BLaER1 treated with 17β-estradiol and CSF1 and Interleukin-3, amounts not matched to agents 10 nM and 100 nM (cell line): Measurements from ENCODE around the gene ADAM10.

Experiments
- H3K27ac ChIP-seq, 11 experiments: shearing (Covaris generic); formaldehyde crosslinking; 2 replicates each; pipeline ENCODE4 v1.8.1; 2022
- H3K27me3 ChIP-seq, 11 experiments: shearing (Covaris generic); formaldehyde crosslinking; 2 replicates each; pipeline ENCODE4 v1.8.1; 2022
- H3K36me3 ChIP-seq, 11 experiments: shearing (Covaris generic); formaldehyde crosslinking; 2 replicates each; pipeline ENCODE4 v1.8.1; 2022
- H3K4me1 ChIP-seq, 10 experiments: shearing (Covaris generic); formaldehyde crosslinking; 2 replicates each; pipeline ENCODE4 v1.8.1; 2022
- H3K4me2 ChIP-seq, 11 experiments: shearing (Covaris generic); formaldehyde crosslinking; 2 replicates each; pipeline ENCODE4 v1.8.1; 2022
- H3K4me3 ChIP-seq, 10 experiments: shearing (Covaris generic); formaldehyde crosslinking; 2 replicates each; pipeline ENCODE4 v1.8.1; 2022
- H3K9ac ChIP-seq, 11 experiments: shearing (Covaris generic); formaldehyde crosslinking; 2 replicates each; pipeline ENCODE4 v1.8.1; 2022
- H3K9me3 ChIP-seq, 11 experiments: shearing (Covaris generic); formaldehyde crosslinking; replicated peaks in 1 of 11; 2 replicates each; pipeline ENCODE4 v1.8.1; 2022
- H4K20me1 ChIP-seq, 11 experiments: shearing (Covaris generic); formaldehyde crosslinking; 2 replicates each; pipeline ENCODE4 v1.8.1; 2022
- Cebpa-rat ChIP-seq, 11 experiments: shearing (Covaris generic); IDR thresholded peaks; 2 replicates each; pipeline ENCODE4 v1.8.1; 2022

Gene ADAM10

DNA sequence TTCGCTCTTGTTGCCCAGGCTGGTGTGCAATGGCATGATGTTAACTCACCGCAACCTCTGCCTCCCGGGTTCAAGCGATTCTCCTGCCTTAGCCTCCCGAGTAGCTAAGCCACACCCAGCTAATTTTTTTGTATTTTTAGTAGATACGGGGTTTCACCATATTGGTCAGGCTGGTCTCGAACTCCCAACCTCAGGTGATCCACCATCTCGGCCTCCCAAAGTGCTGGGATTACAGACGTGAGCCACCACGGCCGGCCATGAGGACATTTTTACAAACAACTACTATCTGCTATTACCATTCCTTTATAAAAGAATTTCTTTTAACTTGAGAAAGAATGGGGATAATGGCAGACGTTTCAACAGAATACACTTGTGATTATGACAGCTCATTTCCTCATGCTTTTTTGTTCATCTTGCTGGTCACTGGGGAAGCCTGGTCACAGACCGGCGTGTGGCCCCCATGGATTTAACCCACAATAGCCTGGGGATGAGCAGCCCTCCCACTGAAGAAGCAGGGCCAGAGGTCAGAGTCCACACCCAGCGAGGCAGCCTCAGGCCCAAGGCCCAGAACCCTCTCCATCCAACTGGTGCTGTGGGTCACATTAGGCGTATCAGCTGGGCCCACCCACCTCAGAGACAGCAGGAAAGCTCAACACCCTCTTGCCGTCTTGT, 205.7 kb downstream of the ADAM10 start:
- no peak for TF ChIP-seq Cebpa-rat (IDR thresholded peaks at IDR 0.05)
- no peak overlapping the region; a peak in 1 of 22 replicates for H3K27ac ChIP-seq
- peaks cover 27 to 50% (median 33%) of the 10 kb centered on the region in 10 experiments for H3K4me1 ChIP-seq
- H3K4me3 ChIP-seq = no peak overlapping the region
- H3K27me3 ChIP-seq = no peaks in the 10 kb centered on the region
- H3K36me3 ChIP-seq = peaks cover 0 to 26% (median 4%) of the 10 kb centered on the region in 11 experiments; a peak in 4 of 22 replicates
- no peak overlapping the region for H3K4me2 ChIP-seq
- H3K9ac ChIP-seq = no peak overlapping the region
- H3K9me3 ChIP-seq = peaks cover 0 to 42% (median 14%) of the 10 kb centered on the region in 11 experiments; a peak in 17 of 22 replicates
- no peaks in the 10 kb centered on the region for H4K20me1 ChIP-seq

DNA sequence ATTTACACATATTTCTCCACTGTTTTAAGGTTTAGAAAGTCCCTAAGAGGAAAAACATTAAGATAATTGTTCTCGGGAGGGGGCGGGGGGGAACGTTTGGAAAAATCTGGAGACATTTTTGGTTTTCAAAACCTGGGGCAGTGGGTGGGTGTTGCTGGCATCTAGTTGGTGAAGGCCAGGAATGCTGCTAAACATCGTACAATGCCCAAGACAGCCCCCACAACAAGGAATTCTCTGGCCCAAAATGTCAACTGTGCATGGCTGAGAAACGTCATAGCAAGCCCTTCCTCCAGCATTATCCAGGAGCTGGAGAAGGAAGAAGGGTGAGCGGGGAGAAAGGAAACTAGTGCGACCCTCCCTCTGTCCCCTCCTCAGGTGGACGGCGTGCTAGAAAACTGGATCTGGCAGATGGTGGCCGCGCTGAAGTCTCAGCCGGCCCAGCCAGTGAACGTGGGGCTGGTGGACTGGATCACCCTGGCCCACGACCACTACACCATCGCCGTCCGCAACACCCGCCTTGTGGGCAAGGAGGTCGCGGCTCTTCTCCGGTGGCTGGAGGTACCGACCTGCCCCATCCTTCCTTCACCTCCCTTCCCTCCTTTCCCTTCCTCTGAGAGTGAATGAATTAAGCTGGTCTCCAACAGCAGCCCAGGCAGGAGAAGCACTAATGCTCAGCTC, 208.0 kb downstream of the ADAM10 start:
- Histone ChIP-seq H3K36me3 (peaks cover 0 to 26% (median 4%) of the 10 kb centered on the region in 11 experiments; a peak in 4 of 22 replicates), H4K20me1 (no peaks in the 10 kb centered on the region), H3K27ac (no peak overlapping the region), H3K9me3 (peaks cover 0 to 44% (median 13%) of the 10 kb centered on the region in 11 experiments; a peak in 17 of 22 replicates), H3K4me1 (peaks cover 7 to 30% (median 14%) of the 10 kb centered on the region in 10 experiments; a peak in 13 of 20 replicates), H3K27me3 (no peaks in the 10 kb centered on the region), H3K9ac (no peak overlapping the region), H3K4me3 (no peak overlapping the region), H3K4me2 (no peak overlapping the region)
- TF ChIP-seq Cebpa-rat (IDR thresholded peaks at IDR 0.05) = no peak

DNA sequence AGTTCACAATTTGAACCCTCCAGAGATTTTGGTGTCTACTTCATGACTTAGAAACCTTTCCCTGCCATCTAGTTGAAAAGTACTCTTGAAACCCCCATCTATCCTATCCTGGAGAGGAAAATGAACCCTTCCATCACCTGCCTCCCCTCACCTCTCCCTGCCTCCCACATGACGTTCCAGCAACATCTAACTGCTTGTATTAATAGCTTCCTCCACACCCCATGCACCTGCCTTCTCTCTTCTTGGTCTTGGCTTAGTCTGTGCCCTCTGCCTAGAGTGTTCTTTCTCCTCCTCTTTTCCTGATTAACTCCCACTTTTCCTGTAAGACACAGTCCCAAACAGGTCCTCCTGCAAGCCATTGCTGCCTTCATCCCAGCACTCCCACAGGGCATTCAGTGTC, 210.0 kb downstream of the ADAM10 start:
- Histone ChIP-seq H3K9ac (no peak overlapping the region), H3K4me3 (no peak overlapping the region), H3K9me3 (peaks cover 0 to 24% (median 0%) of the 10 kb centered on the region in 11 experiments; a peak in 8 of 22 replicates), H4K20me1 (no peaks in the 10 kb centered on the region), H3K36me3 (peaks cover 0 to 16% (median 0%) of the 10 kb centered on the region in 11 experiments; a peak in 2 of 22 replicates), H3K27me3 (no peaks in the 10 kb centered on the region), H3K4me1 (peaks cover 0 to 18% (median under 1%) of the 10 kb centered on the region in 10 experiments; a peak in 4 of 20 replicates), H3K4me2 (peak overlapping the region in 2 of 11 experiments; percentile 14 to 36; a peak in 2 of 22 replicates), H3K27ac (no peak overlapping the region)
- TF ChIP-seq Cebpa-rat (IDR thresholded peaks at IDR 0.05) = no peak

DNA sequence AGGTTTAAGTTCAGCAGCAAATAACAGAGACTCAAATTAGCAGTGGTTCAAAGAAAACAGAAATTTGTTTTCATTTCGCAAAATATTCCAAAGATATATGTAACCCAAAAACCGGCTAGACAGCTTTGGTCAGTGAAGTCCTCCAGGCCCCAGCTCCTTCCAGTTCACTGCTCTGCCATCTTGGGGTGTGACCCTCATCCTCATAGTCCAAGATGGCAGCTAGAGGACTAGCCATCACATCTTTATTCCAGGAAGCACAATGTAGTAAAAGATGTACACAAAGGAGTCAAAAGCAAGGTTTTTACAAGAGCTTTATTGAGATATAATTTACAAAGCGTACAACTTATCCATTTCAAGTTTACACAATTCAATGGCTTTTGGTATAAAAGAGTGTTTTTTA, 210.6 kb downstream of the ADAM10 start:
- Histone ChIP-seq H3K4me2 (no peak overlapping the region), H3K9me3 (peaks cover 0 to 19% (median 0%) of the 10 kb centered on the region in 11 experiments; a peak in 5 of 22 replicates), H4K20me1 (no peaks in the 10 kb centered on the region), H3K27me3 (no peaks in the 10 kb centered on the region), H3K36me3 (peaks cover 0 to 11% (median 0%) of the 10 kb centered on the region in 11 experiments; a peak in 2 of 22 replicates), H3K4me1 (peaks cover 0 to 25% (median 3%) of the 10 kb centered on the region in 10 experiments; a peak in 8 of 20 replicates), H3K9ac (no peak overlapping the region), H3K27ac (no peak overlapping the region), H3K4me3 (no peak overlapping the region)
- TF ChIP-seq Cebpa-rat (IDR thresholded peaks at IDR 0.05) = no peak
